ENCODE results near the gene SLC30A2. TPM values are rescaled to one million over a fixed set of nuclear protein-coding genes. Genes with fewer than 3 reads are reported as not detected.

The SLC30A2 gene
- total RNA-seq, 1 experiment from 2014 or later: 0.35 TPM

- Histone ChIP-seq H3K14ac (ENCODE audit: insufficient read depth, low read length) (no peak overlapping the region), H3K27me3 (ENCODE audit: insufficient read depth, low read length) (peaks cover 4% of the 10 kb centered on the region; the same call in 1 of the 2 replicates), H3K23ac (ENCODE audit: insufficient read length, low read depth, low read length) (no peak overlapping the region), H4K5ac (ENCODE audit: insufficient read length, low read depth, low read length) (no peak overlapping the region), H3K9me3 (ENCODE audit: control insufficient read depth, low read depth, low read length) (no peaks in the 10 kb centered on the region), H3K23me2 (ENCODE audit: insufficient read length, low read depth, low read length, poor library complexity, severe bottlenecking) (peaks cover 12% of the 10 kb centered on the region), H3K18ac (ENCODE audit: insufficient read length, low read depth, low read length) (no peak overlapping the region), H4K8ac (replicated peaks; ENCODE audit: insufficient read length, low read depth, low read length) (no peak overlapping the region), H3K4ac (ENCODE audit: low read depth, low read length) (no peak overlapping the region), H4K20me1 (ENCODE audit: control insufficient read depth, insufficient read depth, insufficient read length) (no peaks in the 10 kb centered on the region), H3K9ac (ENCODE audit: extremely low read depth, insufficient read length, low read length) (no peak overlapping the region), H3K4me2 (ENCODE audit: insufficient read depth, insufficient read length, low read length) (no peak overlapping the region), H2BK20ac (ENCODE audit: low read depth, low read length, poor library complexity, severe bottlenecking) (no peak overlapping the region), H2BK120ac (ENCODE audit: low read depth, low read length, poor library complexity, severe bottlenecking) (no peak overlapping the region), H2BK12ac (ENCODE audit: insufficient read length, low read depth, low read length) (no peak overlapping the region), H4K91ac (ENCODE audit: insufficient read length, low read depth, low read length) (no peak overlapping the region), H2BK5ac (ENCODE audit: insufficient read length, low read length) (no peak overlapping the region), H2BK15ac (ENCODE audit: low read depth, low read length) (no peak overlapping the region), H2AK5ac (ENCODE audit: insufficient read length, low read length) (no peak overlapping the region), H3K79me2 (ENCODE audit: insufficient read depth, low read length) (no peaks in the 10 kb centered on the region), H3K79me1 (ENCODE audit: insufficient read depth, low read depth, low read length, poor library complexity, severe bottlenecking) (no peaks in the 10 kb centered on the region), H3T11ph (ENCODE audit: low read length) (no peak overlapping the region), H3K27ac (ENCODE audit: insufficient read length, low read depth, low read length) (no peak overlapping the region), H3K4me1 (ENCODE audit: insufficient read depth, low read length) (no peaks in the 10 kb centered on the region; the same call in 1 of the 2 replicates), H3K56ac (ENCODE audit: insufficient read length, low read depth, low read length) (no peak overlapping the region), H2AFZ (ENCODE audit: low read length) (no peak overlapping the region)
- H3K4me1 Mint-ChIP-seq: peaks cover 9 to 12% of the 10 kb centered on the region in 2 experiments
- WGBS (ENCODE audit: extremely low coverage, insufficient read length, low lambda C conversion rate): no CpG with 5 or more reads among the region's 12 CpGs
- no peaks in the 10 kb centered on the region for H3K36me3 Mint-ChIP-seq (ENCODE audit: insufficient read depth in 1 of 3, low read depth in 3 of 3)
- H3K9me3 Mint-ChIP-seq: no peaks in the 10 kb centered on the region
- DNase-seq: no peak
- TF ChIP-seq CTCF (conservative IDR thresholded peaks at IDR 0.05): no peak
- no peak overlapping the region for H3K27ac Mint-ChIP-seq
- no peak overlapping the region; a peak in 1 of 5 replicates for H3K4me3 Mint-ChIP-seq
- peaks cover 54% of the 10 kb centered on the region for H3K27me3 Mint-ChIP-seq (ENCODE audit: low read depth)
These were observed 13.1 kb downstream of the SLC30A2 start for GRCh38 chr1:26032656-26033357.
